ENCODE data around the gene SIGLEC6. TPM values are rescaled to one million over a fixed set of nuclear protein-coding genes. Genes with fewer than 3 reads are reported as not detected.

SIGLEC6 gene
- total RNA-seq, 1 experiment from 2014 or later: not detected

DNA sequence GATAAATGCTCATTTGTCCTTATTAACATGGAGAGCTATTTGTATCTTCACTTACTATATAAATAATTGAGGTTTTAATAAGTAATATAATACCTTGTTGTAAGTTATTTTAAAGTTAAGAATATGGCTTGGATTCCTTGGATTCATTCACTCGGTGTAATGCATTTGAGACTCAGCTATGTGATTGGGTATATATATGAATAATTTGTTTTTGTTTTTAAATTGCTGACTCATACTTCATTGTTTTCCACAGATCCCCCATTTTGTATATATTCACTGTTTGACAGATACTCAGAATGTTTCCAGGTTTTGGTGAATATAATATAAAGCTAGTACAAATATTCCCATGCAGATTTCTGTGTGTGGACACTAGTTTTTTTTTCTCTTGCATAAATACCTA lies 59.9 kb downstream of the SIGLEC6 start:
- Histone ChIP-seq H3K9me3 (ENCODE audit: control insufficient read depth, insufficient read depth, low read depth, low read length) (no peaks in the 10 kb centered on the region), H3K27me3 (ENCODE audit: control insufficient read depth, insufficient read depth, low read length) (no peaks in the 10 kb centered on the region; the same call in 1 of the 2 replicates), H3K27ac (ENCODE audit: low read length) (no peak overlapping the region), H3K4me1 (ENCODE audit: control insufficient read depth, insufficient read depth, low read length) (no peaks in the 10 kb centered on the region), H3K36me3 (ENCODE audit: control insufficient read depth, insufficient read depth, low read length) (no peaks in the 10 kb centered on the region), H3K4me3 (ENCODE audit: low read depth in 2 of 2, low read length in 2 of 2) (no peak overlapping the region)
- in situ Hi-C loops (cut with HindIII; ENCODE audit: low pct_unique_long_range_greater_than_20kb, low sequenced_read_pairs) (no loop called here), intact Hi-C loops (cut with micrococcal nuclease; ENCODE audit: unreplicated experiment) (no loop called here)
- ATAC-seq (no peak), DNase-seq (ENCODE audit: low read depth, low spot score) (no peak)
- POLR2A ChIA-PET: no interaction called here
- CTCF ChIA-PET: interaction anchor here (0.6 to 1.1 kb wide), 2 partner anchors 108 to 190 kb away, joined by 3 read pairs; no protein-coding TSS in a partner anchor
- TF ChIP-seq POLR2AphosphoS5 (IDR thresholded peaks at IDR 0.05; ENCODE audit: low read depth, low read length): no peak
- TF ChIP-seq, protein P1, sequence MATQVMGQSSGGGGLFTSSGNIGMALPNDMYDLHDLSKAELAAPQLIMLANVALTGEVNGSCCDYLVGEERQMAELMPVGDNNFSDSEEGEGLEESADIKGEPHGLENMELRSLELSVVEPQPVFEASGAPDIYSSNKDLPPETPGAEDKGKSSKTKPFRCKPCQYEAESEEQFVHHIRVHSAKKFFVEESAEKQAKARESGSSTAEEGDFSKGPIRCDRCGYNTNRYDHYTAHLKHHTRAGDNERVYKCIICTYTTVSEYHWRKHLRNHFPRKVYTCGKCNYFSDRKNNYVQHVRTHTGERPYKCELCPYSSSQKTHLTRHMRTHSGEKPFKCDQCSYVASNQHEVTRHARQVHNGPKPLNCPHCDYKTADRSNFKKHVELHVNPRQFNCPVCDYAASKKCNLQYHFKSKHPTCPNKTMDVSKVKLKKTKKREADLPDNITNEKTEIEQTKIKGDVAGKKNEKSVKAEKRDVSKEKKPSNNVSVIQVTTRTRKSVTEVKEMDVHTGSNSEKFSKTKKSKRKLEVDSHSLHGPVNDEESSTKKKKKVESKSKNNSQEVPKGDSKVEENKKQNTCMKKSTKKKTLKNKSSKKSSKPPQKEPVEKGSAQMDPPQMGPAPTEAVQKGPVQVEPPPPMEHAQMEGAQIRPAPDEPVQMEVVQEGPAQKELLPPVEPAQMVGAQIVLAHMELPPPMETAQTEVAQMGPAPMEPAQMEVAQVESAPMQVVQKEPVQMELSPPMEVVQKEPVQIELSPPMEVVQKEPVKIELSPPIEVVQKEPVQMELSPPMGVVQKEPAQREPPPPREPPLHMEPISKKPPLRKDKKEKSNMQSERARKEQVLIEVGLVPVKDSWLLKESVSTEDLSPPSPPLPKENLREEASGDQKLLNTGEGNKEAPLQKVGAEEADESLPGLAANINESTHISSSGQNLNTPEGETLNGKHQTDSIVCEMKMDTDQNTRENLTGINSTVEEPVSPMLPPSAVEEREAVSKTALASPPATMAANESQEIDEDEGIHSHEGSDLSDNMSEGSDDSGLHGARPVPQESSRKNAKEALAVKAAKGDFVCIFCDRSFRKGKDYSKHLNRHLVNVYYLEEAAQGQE (IDR thresholded peaks at IDR 0.05; ENCODE audit: insufficient read depth in 1 of 2, low read depth in 2 of 2, low read length in 1 of 2): no peak
- BruUV-seq (replicated peaks): no TSS peak

DNA sequence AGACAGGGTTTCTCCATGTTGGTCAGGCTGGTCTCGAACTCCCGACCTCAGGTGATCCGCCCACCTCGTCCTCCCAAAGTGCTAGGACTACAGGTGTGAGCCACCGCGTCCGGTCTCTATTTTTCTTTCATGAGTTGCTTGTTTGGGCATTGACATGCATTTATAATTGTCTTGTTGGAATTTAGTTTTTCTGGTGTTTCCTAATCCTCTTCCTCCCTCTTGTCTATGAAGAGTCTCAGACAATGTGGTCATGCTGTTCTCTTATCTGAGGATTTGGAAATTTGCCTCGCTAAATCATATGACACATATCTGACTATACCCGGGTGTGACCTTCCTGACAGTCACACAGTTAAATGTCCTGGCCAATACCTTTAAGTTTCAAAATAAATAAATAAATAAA lies 60.5 kb downstream of the SIGLEC6 start:
- no TSS peak for BruUV-seq (replicated peaks)
- TF ChIP-seq, protein P2, sequence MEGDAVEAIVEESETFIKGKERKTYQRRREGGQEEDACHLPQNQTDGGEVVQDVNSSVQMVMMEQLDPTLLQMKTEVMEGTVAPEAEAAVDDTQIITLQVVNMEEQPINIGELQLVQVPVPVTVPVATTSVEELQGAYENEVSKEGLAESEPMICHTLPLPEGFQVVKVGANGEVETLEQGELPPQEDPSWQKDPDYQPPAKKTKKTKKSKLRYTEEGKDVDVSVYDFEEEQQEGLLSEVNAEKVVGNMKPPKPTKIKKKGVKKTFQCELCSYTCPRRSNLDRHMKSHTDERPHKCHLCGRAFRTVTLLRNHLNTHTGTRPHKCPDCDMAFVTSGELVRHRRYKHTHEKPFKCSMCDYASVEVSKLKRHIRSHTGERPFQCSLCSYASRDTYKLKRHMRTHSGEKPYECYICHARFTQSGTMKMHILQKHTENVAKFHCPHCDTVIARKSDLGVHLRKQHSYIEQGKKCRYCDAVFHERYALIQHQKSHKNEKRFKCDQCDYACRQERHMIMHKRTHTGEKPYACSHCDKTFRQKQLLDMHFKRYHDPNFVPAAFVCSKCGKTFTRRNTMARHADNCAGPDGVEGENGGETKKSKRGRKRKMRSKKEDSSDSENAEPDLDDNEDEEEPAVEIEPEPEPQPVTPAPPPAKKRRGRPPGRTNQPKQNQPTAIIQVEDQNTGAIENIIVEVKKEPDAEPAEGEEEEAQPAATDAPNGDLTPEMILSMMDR (IDR thresholded peaks at IDR 0.05): no peak
- no peak for TF ChIP-seq POLR2AphosphoS5 (IDR thresholded peaks at IDR 0.05; ENCODE audit: low read depth, low read length)
- TF ChIP-seq, protein P1 (IDR thresholded peaks at IDR 0.05; ENCODE audit: insufficient read depth in 1 of 2, low read depth in 2 of 2, low read length in 1 of 2): no peak
- no peak for TF ChIP-seq SIN3A (IDR thresholded peaks at IDR 0.05; ENCODE audit: borderline replicate concordance, insufficient read depth, low read depth, low read length)
- no peak for TF ChIP-seq TCF7L2 (IDR thresholded peaks at IDR 0.05; ENCODE audit: low read depth, low read length)
- no peak overlapping the region for H3K27ac ChIP-seq (ENCODE audit: low read length)
- H3K9me3 ChIP-seq (ENCODE audit: control insufficient read depth, insufficient read depth, low read depth, low read length): no peaks in the 10 kb centered on the region
- no peaks in the 10 kb centered on the region for H3K36me3 ChIP-seq (ENCODE audit: control insufficient read depth, insufficient read depth, low read length)
- H3K4me1 ChIP-seq (ENCODE audit: control insufficient read depth, insufficient read depth, low read length): no peaks in the 10 kb centered on the region
- intact Hi-C loops (cut with micrococcal nuclease; ENCODE audit: unreplicated experiment): no loop called here
- H3K4me3 ChIP-seq (ENCODE audit: low read depth in 2 of 2, low read length in 2 of 2): no peak overlapping the region
- POLR2A ChIA-PET: no interaction called here
- no peak for ATAC-seq
- CTCF ChIA-PET: interaction anchor here (1.1 kb wide), 1 partner anchor 190 kb away, joined by 3 read pairs; no protein-coding TSS in a partner anchor
- no peak for DNase-seq (ENCODE audit: low read depth, low spot score)
- in situ Hi-C loops (cut with HindIII; ENCODE audit: low pct_unique_long_range_greater_than_20kb, low sequenced_read_pairs): no loop called here
- H3K27me3 ChIP-seq (ENCODE audit: control insufficient read depth, insufficient read depth, low read length): no peaks in the 10 kb centered on the region; the same call in 1 of the 2 replicates

Data from Panc1 (cell line).